NCI-H446 treated with DMSO at 0.1 percent for 48 hours (cell line): ENCODE results near the gene MOV10L1.
"Not testable (repeated sequence)": the region's sequence is repeated elsewhere in the genome, so short reads cannot be mapped to it uniquely, and the experiment has no call there.

Experiments used
- DNase-seq: peaks from one replicate; lab custom pipeline; 2025; lab: John Stamatoyannopoulos, UW

The MOV10L1 gene

DNA sequence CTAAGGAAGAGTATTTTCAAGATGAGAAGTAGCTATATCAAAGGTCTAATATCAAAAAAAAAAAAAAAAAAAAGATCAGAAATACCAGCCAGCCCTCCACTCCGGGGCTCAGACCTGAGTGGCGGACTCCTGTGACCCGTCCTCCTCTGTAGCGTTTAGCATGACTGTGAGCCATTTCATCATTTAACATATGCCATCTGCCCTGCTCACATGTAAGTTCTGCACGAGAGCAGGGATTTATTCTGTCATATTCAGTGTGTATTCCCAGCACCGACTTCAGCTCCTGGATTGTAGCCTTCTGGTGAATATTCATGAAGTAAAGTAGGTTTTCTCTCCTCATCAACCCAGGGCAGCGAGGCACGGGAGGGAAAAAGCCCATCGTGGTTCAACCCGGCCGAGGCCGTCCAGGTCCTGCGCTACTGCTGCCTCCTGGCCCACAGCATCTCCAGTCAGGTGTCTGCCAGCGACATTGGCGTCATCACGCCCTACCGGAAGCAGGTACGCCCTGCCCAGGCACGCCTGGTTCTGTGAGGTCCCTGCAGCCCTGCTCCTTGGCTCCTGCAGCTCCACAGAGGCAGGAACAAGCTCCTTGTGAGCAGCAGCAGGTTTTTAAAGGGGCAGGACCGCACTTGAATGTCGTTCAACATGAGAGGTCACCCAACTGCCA lies 68.0 kb downstream of the MOV10L1 start:
- no peak for DNase-seq

- DNase-seq, result no peak
Observed at GRCh38 chr22:50160947-50161346, 71.1 kb downstream of the MOV10L1 start.

DNA sequence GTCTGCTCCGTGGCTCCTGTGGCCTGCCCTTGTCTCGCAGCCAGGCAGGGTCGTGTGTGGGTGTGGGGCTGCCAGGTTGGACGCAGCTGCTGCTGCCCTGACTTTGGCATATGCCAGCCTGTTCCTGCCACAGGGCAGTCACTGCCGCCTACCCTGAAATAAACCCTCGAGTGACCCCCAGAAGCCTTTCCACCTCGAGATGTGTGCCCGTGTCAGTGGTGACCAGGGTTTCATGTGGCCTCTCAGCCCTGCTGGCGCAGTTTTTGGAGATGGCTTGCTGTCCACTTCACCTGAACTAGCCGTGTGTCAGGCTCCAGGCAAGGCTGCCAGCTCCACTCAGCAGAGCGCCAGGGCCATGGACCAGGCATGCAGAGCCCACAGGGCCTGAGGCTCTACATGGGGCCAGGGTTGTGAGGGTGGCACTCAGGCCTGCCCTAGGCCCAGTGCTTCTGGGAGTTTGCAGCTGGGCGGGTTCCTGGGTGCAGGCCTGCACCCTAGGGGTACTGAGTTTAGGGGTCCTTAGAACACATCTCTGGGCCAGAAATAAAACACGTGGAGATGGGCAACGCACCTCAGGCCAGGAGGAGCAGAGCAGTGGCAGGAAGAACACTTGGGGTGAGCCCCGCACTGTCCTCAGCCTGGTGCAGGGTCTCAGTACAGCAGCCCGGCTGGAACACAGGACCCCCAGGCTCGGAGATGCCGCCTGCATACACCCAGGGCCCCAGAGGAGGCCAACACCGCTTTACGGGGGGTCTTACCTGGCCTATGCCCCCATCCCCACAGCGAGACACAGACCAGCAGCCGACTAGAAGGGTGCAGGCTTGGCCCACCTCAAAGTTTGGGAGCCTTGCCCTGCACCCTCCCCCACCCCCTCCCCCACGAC lies 71.9 kb downstream of the MOV10L1 start:
- no peak for DNase-seq

DNA sequence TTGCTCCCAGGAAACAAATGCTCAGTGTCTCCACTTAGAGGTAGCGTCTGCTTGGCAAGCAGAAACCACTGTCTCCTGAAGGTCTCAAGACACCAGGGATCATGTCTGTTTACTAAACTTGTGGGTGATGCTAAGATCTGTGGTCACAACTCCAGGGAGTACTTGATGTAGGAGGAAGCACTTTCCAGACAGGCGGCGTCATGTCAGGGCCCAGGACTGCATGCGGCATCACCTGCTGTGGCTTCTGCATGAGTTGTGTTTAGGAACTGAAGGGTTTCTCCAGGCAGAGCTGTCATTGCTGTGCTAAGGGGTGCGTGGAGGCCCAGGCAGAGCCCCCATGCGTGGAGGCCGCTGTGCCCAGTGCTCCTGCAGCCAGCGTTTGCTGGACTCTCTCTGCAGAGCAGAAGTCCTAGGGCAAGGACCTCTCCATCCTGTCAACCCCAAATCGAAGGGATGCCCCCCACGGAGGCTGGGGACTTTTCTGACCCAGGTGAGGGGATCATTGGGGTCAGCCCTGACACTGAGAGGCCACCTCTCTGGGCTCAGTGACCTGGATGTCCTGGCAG lies 72.7 kb downstream of the MOV10L1 start:
- no peak for DNase-seq

DNA sequence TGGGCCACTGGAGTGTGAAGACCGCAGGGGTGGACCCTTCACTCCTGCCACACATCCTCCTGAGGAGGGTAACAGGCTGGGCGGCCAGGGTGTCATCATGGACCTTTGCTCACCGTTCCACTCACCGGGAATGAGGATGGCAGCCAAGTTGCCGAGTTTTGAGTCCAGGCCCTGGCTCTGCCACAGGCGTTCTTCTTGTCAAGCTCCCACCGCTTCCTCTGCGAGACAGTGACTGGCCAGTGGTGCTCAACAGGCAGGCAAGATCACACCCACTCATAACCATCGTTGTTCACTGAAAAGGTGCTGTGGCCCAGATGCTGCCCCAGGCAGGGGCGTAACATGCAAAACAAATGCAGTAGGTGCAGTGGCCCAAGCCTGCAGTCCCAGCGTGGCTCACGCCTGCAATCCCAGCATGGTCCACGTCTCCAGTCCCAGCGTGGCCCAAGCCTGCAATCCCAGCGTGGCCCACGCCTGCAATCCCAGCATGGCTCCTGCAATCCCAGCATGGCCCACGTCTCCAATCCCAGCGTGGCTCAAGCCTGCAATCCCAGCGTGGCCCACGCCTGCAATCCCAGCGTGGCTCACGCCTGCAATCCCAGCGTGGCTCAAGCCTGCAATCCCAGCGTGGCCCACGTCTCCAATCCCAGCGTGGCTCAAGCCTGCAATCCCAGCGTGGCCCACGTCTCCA lies 75.8 kb downstream of the MOV10L1 start:
- no peak for DNase-seq

GRCh38 chr22:50167689-50168489 lies 78.1 kb downstream of the MOV10L1 start:
- no peak for DNase-seq

DNA sequence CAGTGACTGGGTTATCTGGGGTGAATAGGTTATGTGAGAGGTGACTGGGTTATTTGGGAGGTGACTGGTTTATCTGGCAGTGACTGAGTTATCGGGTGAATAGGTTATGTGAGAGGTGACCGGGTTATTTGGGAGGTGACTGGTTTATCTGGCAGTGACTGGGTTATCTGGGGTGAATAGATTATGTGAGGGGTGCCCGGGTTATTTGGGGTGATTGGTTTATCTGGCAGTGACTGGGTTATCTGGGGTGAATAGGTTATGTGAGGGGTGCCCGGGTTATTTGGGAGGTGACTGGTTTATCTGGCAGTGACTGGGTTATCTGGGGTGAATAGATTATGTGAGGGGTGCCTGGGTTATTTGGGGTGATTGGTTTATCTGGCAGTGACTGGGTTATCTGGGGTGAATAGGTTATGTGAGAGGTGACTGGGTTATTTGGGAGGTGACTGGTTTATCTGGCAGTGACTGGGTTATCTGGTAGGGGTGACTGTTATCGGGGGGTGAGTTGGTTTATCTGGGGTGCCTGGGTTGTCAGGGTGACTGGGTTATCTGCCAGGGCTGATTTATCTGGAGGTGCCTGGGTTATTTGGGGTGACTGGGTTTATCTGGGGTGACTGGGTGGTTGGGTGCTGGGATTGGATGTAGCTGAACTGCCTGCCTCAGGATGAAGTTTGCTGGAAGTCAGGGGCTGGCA lies 78.8 kb downstream of the MOV10L1 start:
- DNase-seq, result not testable (repeated sequence)

DNA sequence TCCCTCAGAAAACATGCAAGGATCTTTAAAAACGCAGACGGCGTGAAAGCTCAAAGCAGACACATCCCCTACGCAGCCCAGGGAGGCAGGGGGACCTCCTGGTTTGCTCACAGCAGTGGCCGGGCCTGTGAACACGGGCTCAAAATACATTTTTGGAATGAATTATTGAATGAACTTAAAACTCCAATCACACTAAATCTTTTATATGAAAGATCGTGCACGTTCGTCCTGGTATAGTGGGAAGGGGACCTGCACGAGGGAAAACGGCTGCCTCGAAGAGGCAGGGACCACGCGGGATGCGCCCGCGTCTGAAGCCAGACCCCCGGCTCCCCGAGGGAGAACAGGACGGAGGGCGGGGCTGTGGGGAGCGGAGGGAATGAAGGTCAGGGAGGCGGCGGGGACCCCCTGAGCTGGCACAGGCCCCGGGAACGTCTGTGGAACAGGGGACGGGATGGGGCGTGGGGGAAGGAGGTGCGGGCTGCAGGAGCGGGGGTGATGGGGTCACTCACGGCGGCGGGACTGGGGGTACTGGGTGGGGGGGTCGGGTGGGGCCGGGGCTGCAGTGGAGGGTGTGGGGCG lies 79.5 kb downstream of the MOV10L1 start:
- no peak for DNase-seq

DNA sequence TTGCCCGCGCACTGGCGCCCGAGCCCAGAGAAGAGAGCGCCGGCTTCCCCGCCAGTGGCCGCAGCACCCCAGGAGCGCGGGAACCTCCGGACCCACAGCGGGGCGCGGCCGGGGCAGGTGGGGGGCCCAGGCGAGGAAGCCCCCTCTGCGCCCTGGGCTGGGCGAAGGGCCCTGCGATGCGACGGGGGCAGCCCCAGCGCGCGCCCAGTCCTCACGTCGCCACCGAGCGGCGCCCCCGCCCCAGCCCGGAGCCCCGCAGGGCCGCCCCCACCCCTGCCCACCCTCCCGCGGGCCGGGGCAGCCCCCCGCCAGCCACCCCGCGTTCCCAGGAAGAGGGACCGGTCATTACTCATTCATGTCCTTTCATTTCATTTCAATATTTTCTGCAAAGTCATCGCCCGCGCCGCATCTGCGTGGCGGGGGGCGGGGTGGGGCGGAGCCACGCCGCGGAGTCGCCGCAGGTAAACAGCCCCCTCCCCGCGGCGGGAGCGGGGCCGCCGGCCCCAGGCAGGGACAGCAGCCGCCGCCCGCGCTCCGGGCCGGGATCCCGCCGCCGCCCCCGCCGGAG lies 80.1 kb downstream of the MOV10L1 start:
- no peak for DNase-seq

DNA sequence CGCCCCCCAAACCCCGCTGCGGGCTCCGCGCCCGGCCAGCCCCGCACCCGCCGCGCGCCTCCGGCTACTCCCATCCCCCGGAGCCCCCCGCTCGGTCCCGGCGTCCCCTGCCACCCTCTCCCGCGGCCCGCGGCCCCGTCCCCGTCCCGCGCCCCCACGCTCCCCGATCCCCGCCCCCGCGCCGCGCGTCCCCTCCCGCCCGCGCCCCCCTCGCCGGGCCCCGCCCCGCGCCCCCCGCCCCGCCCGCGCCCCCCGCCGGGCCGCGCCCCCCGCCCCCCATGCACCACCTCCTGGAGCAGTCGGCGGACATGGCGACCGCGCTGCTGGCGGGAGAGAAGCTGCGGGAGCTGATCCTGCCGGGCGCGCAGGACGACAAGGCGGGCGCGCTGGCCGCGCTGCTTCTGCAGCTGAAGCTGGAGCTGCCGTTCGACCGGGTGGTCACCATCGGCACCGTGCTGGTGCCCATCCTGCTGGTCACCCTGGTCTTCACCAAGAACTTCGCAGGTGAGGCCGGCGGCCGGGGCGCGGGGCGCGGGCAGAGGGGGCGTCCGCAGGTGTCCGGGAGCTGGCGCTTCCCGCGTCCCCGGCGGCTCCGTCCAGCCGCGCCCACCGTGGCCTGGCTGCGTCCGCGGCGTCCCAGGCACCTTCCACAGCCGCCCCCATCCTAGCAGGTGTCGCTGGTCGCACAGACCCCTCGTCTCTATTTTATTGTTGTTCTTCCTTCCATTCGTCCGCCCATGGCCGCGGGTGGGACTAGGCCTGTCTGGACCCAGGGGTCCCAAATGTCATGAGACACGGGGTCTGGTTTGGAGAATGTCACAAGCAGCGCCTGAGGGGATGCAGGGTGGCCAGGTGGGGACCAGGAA lies 80.9 kb downstream of the MOV10L1 start, which contains the start of gene PANX2:
PANX2 (plus strand) TSS at position 279 of the 866 bp plus-strand sequence; CDS start at position 279, 0 bp downstream.
- no peak for DNase-seq

- no peak for DNase-seq
Observed at GRCh38 chr22:50171319-50171964, 81.6 kb downstream of the MOV10L1 start.

DNA sequence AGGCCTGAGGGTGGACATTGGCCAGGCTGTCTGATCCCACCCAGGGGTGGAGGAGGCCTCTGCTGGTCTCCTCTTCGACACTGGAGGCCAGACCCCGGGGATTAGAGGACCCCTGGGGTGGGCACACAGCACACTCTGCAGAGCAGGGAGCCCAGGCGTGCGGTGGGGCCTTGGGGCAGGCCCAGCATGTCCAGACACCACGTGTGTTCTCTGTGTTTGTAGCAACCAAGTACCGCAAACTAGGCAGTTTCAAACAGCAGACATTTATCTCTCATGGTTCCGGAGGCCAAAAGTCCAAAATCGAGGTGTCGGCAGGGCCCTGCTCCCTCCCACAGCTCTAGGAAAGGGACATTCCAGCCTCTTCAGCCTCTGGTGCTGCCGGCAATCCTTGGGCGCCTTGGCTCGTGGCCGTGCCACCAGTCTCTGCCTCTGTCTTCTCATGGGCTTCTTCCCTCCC lies 82.2 kb downstream of the MOV10L1 start:
- no peak for DNase-seq

DNA sequence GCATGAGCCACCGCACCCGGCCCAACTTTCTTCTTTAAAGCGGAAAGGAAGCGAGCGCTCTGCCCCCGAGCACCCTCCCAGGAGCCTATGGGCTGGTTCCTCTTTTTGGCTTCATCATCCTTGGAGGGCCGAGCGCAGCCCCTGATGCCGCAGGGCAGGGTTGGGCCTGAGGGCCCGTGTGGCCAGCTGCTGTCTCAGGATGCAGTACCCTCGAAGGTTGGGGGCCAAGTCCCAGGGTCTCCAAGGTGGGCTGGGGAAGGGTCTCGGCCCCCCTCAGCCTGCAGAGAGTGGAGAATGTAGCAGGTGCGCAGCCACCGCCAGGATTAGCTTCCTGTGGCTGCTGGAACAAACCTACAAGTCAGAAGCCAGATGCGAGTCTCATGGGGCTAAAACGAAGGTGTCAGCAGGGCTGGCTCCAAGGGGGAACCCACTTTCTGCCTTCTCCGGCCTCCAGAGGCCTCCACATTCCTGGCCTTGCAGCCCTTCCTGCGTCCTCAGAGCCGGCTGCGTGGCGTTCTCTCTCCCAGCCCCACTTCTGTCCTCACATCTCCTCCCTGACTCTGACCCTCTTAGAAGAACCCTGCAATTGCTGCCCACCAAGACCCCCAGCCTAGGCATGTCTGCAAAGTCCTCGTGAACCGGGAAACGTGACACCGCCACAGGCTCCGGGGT lies 83.6 kb downstream of the MOV10L1 start:
- DNase-seq, result no peak

DNA sequence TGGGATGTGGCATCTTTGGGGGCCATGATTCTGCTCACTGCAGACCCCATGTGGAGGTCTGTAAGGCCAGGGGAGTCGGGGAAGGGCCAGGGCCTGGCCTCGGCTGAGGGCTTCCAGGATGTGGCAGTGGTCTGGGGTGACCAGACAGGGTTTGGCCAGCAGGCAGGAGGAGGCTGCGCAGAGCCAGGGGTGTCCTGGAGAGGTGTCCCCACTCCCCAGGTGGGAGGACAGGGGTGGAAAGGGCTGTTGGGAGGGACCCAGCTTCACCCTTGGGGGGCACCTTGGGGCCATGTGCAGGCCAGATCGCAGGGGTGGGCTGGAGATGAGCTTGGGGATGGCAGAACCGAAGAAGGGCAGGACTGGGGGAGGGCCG lies 84.2 kb downstream of the MOV10L1 start:
- no peak for DNase-seq

DNA sequence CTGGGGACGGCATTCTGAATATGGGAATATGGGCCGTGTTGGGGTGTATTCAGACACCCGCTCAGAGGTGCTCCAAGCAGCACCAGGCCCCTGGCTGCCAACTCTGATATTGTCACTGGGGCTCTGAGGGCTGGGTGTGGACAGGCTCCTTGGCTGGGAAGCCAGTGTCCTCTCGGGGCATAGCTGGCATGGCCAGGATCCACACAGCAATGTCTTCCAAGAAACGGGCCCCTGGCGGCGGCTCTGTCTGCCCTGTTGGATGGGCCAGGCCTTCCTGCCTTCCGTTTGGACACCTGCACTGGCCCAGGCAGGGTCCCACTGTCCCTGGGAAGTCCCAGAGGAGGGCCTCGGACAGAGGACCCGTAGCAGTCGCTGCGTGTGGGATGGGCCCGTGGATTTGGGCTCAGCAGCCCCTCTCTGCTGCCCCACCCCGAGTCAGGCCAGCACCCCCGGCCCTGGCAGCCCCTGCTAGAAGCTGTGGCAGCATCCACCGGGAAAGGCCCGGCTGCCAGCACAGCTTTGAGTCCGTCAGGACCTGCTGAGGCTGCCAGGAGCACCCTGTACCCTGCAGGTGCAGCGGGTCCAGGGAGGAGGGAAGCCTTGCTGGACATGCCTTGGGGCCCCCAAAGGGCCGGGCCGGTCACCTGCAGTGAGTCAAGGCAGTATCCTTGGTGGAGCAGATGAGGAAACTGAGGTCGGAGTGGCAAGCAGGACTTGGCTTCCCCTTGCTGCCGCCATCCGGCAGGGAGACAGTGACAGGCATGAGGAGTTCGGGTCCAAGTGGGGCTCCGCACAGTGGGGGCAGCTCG lies 84.8 kb downstream of the MOV10L1 start:
- DNase-seq, result no peak

DNA sequence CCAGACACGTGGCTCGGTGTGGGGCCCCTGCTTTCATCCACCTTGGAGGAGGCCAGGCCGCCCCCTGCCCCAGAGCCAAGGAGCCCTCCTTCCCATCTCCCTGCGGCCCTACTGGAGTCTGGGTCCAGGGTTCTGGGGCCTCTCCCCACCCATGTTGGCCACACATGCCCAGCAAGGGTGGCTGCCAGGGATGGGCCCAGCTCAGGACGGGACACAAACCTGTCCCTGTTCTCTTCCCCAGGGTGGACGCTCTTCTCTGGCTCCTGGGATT lies 85.3 kb downstream of the MOV10L1 start:
- DNase-seq, result no peak
